Glutamatergic neuron (in vitro differentiated cells): ENCODE results near the gene NOTUM. TPM values are rescaled to one million over a fixed set of nuclear protein-coding genes. Genes with fewer than 3 reads are reported as not detected.
"Not testable (repeated sequence)": the region's sequence is repeated elsewhere in the genome, so short reads cannot be mapped to it uniquely, and the experiment has no call there.

Experiments
- DNase-seq: peaks from one replicate; pipeline ENCODE4 v3.0.0; 2022
- H3K27ac Mint-ChIP-seq: one replicate; pipeline ENCODE4 v1.8.0; 2020; ENCODE audit warnings: mild to moderate bottlenecking, mixed read lengths, inconsistent platforms; ENCODE audit not compliant: unreplicated experiment
- H3K27me3 Mint-ChIP-seq: one replicate; pipeline ENCODE4 v1.8.0; 2020; ENCODE audit warnings: mild to moderate bottlenecking, moderate library complexity, mixed read lengths, inconsistent platforms; ENCODE audit not compliant: unreplicated experiment
- H3K36me3 Mint-ChIP-seq: one replicate; pipeline ENCODE4 v1.8.0; 2020; ENCODE audit warnings: mild to moderate bottlenecking, mixed read lengths, inconsistent platforms; ENCODE audit not compliant: unreplicated experiment
- H3K4me1 Mint-ChIP-seq: one replicate; pipeline ENCODE4 v1.8.0; 2020; ENCODE audit warnings: mild to moderate bottlenecking, low read depth, mixed read lengths, inconsistent platforms; ENCODE audit not compliant: unreplicated experiment
- H3K4me3 Mint-ChIP-seq: one replicate; pipeline ENCODE4 v1.8.0; 2020; ENCODE audit warnings: mild to moderate bottlenecking, mixed read lengths, inconsistent platforms; ENCODE audit not compliant: unreplicated experiment
- H3K9me3 Mint-ChIP-seq: one replicate; pipeline ENCODE4 v1.8.0; 2020; ENCODE audit warnings: mild to moderate bottlenecking, moderate library complexity, mixed read lengths, inconsistent platforms; ENCODE audit not compliant: unreplicated experiment
- CTCF ChIP-seq: fragments of 200-600 bp; sonication (generic); IDR thresholded peaks from one replicate; pipeline ENCODE4 v1.5.0; 2021; ENCODE audit not compliant: partially characterized antibody, unreplicated experiment
- total RNA-seq: library from RNA; stranded (reverse); fragmentation: NEBNext Ultra II Directional; extraction: Animal tissue kit (Norgen Biotek cat#: 25700); gene quantifications from one replicate; pipeline ENCODE4 v1.2.1, GENCODE V29; 2021; ENCODE audit not compliant: unreplicated experiment

The NOTUM gene
- total RNA-seq, 1 donor from 2014 or later, result 39.8 TPM

- peak; percentile 13 for TF ChIP-seq CTCF
- DNase-seq, H3K27me3 Mint-ChIP-seq, H3K36me3 Mint-ChIP-seq, H3K9me3 Mint-ChIP-seq: not testable (repeated sequence)
- Mint-ChIP-seq H3K4me3 (peak overlapping the region; percentile 75), H3K27ac (peak overlapping the region; percentile 48), H3K4me1 (peaks cover 19% of the 10 kb centered on the region)
Measured at GRCh38 chr17:81918333-81918669, 42.7 kb downstream of the NOTUM start.

DNA sequence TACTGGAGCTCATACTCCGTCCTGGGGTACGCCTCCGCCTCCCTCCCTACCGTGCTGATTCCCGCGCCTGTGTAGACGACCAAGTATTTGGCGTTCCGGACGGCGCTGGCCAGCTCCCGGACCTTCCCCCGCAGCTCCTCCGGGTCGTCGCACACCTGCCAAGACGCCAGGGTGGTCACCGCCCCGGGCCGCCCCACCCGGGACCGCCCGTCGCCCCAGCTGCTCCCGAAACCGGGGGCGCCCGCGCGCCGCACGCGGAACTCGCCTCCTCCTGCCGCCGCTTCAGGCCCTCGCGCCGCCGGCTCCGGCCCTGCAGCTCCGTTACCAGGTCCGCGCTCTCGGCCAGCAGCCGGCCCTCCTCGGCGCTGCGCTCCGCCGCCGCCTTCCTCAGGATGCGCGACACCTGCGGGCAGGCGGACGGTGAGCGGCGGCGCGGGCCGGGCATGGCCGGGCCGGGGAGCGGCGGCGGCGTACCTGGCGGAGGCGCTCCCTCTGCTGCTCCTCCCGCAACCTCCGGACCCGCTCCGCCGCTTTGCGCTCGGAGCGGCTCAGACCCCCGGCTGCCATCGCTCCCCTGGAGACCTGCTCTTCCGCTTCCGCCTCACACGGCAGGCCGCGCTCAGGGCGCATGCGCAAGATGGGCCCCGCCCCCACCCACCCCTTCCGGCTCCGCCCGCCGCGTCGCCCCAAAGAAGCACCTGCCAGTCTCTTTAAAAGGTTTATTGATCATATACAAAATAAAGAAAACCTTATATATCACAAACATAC is 43.2 kb downstream of the NOTUM start, which contains the start of gene SIRT7:
Gene SIRT7, minus strand, starts transcription at position 612 of the 768 bp plus-strand sequence. Its CDS starts 45 bp downstream, at position 567.
- TF ChIP-seq CTCF, result no peak
- Mint-ChIP-seq H3K27me3 (peaks cover 4% of the 10 kb centered on the region), H3K36me3 (peaks cover 5% of the 10 kb centered on the region), H3K9me3 (peaks cover 5% of the 10 kb centered on the region), H3K4me1 (peaks cover 17% of the 10 kb centered on the region), H3K4me3 (peak within 1 kb of the TSS; percentile 87), H3K27ac (peak within 1 kb of the TSS; percentile 48)
- peak; percentile 84 for DNase-seq

DNA sequence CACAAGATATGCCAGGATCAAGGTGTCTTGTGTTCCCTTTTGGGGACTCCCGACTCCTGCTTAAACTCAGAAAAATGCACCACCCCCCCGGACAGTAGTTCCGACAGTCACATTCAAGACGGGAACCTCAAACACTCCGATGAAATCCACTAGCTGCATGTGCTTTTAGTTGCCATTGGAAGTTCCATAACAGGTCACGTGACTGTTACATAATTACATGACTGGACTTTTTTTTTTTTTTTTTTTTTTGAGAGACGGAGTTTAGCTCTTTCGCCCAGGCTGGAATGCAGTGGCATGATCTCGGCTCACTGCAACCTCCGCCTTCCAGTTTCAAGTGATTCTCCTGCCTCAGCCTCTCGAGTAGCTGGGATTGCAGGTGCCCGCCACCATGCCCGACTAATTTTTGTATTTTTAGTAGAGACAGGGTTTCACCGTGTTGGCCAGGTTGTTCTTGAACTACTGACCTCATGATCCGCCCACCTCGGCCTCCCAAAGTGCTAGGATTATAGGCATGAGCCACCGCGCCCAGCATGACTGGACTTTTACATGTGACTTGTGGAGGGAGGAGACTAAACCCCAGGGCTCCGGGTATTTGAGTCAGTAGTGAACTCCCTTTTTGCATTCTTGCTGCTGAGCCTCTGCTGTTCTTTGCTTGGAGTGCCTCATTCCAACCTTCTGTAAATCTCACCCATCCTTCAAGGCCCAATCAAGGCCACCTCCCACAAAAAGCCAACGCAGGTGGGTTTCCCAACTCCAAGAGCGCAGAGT is 44.6 kb downstream of the NOTUM start:
- Mint-ChIP-seq H3K27ac (peak overlapping the region; percentile 25), H3K9me3 (peaks cover 7% of the 10 kb centered on the region), H3K4me3 (peak overlapping the region; percentile 87), H3K36me3 (peaks cover 5% of the 10 kb centered on the region), H3K4me1 (peaks cover 15% of the 10 kb centered on the region), H3K27me3 (peaks cover 4% of the 10 kb centered on the region)
- no peak for DNase-seq
- no peak for TF ChIP-seq CTCF

DNA sequence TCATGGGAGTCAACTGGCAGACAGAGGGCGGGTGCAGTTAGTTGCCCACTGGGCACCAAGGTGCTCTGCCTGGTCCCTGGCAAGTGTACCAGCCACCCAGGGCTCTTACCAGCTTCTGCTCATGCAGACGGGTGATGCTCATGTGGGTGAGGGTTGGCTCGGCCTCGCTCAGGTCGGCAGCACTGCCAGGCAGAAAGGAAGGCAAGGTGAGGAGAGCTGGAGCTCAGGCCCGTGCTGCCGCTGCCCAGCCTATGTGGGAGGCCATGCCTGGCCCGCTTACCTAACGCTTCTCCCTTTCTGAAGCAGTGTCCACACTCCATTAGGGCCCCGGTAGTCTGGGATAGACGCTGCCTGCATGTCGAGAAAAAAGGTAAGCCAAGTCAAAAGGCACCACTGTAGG is 45.7 kb downstream of the NOTUM start:
- DNase-seq, result no peak
- Mint-ChIP-seq H3K27me3 (peaks cover 4% of the 10 kb centered on the region), H3K9me3 (peaks cover 7% of the 10 kb centered on the region), H3K4me3 (no peak overlapping the region), H3K36me3 (peaks cover 5% of the 10 kb centered on the region), H3K27ac (no peak overlapping the region), H3K4me1 (peaks cover 12% of the 10 kb centered on the region)
- no peak for TF ChIP-seq CTCF
